OCI-LY1 (cell line): Measurements from ENCODE around the gene NME5.

ENCODE experiments used
- H2AFZ ChIP-seq: fragments of 200-600 bp; sonication (generic), shearing (Covaris generic); 2 replicates; pipeline ENCODE4 v1.6.0; 2014; ENCODE audit warnings: antibody characterized with exemption, mild to moderate bottlenecking, low read length
- H3F3A ChIP-seq: fragments of 200-600 bp; sonication (generic), shearing (Covaris generic); 2 replicates; pipeline ENCODE4 v1.6.0; 2014; ENCODE audit warnings: mild to moderate bottlenecking, antibody characterized with exemption, low read length, moderate library complexity; ENCODE audit not compliant: insufficient read depth
- H3K27ac ChIP-seq: fragments of 200-600 bp; sonication (generic); 2 replicates; pipeline ENCODE4 v1.5.1; 2014; ENCODE audit warnings: low read length, mixed run types, mild to moderate bottlenecking, low read depth; ENCODE audit not compliant: poor library complexity, severe bottlenecking
- H3K27me3 ChIP-seq: fragments of 200-600 bp; sonication (generic); 2 replicates; pipeline ENCODE4 v1.6.0; 2014; ENCODE audit warnings: antibody characterized with exemption, mild to moderate bottlenecking, low read length, moderate library complexity; ENCODE audit not compliant: insufficient read depth
- H3K36me3 ChIP-seq: fragments of 200-600 bp; sonication (generic); 2 replicates; pipeline ENCODE4 v1.6.1; 2014; ENCODE audit warnings: mild to moderate bottlenecking, antibody characterized with exemption, low read length, moderate library complexity, mixed read lengths; ENCODE audit not compliant: insufficient read depth
- H3K4me1 ChIP-seq: fragments of 200-600 bp; sonication (generic); 2 replicates; pipeline ENCODE4 v1.5.1; 2014; ENCODE audit warnings: mild to moderate bottlenecking, low read length, moderate library complexity; ENCODE audit not compliant: insufficient read depth, severe bottlenecking
- H3K4me2 ChIP-seq: fragments of 200-600 bp; sonication (generic), shearing (Covaris generic); 2 replicates; pipeline ENCODE4 v1.6.1; 2014; ENCODE audit warnings: low read length
- H3K4me3 ChIP-seq: fragments of 200-600 bp; sonication (generic); 2 replicates; pipeline ENCODE4 v1.5.1; 2014; ENCODE audit warnings: low read length, low read depth, mild to moderate bottlenecking, mixed read lengths; ENCODE audit not compliant: poor library complexity, severe bottlenecking
- H3K79me2 ChIP-seq: fragments of 200-600 bp; shearing (Covaris generic); 2 replicates; pipeline ENCODE4 v1.6.1; 2016; ENCODE audit warnings: mixed run types, low read length, mixed read lengths; ENCODE audit not compliant: insufficient read depth
- H3K9ac ChIP-seq: fragments of 200-600 bp; sonication (generic), shearing (Covaris generic); 2 replicates; pipeline ENCODE4 v1.6.1; 2014; ENCODE audit warnings: mild to moderate bottlenecking, low read length, mixed read lengths
- H3K9me2 ChIP-seq: fragments of 200-600 bp; sonication (generic), shearing (Covaris generic); 2 replicates; pipeline ENCODE4 v1.6.1; 2014; ENCODE audit warnings: low read depth, mild to moderate bottlenecking, low read length, mixed read lengths
- H3K9me3 ChIP-seq: fragments of 200-600 bp; shearing (Covaris generic); 2 replicates; pipeline ENCODE4 v1.6.1; 2014; ENCODE audit warnings: low read length, mixed read lengths
- H4K20me1 ChIP-seq: fragments of 200-600 bp; sonication (generic), shearing (Covaris generic); 2 replicates; pipeline ENCODE4 v1.6.0; 2016; ENCODE audit warnings: mild to moderate bottlenecking, low read length; ENCODE audit not compliant: insufficient read depth
- CTCF ChIP-seq: fragments of 200-600 bp; sonication (generic), shearing (Covaris generic); IDR thresholded peaks from 2 replicates; pipeline ENCODE4 v1.5.1; 2017; ENCODE audit warnings: mild to moderate bottlenecking, antibody characterized with exemption, low read length, moderate library complexity, mixed read lengths
- EZH2 ChIP-seq: fragments of 200-600 bp; sonication (generic), shearing (Covaris generic); IDR thresholded peaks from 2 replicates; pipeline ENCODE4 v1.8.0; 2017; ENCODE audit warnings: borderline replicate concordance, mixed run types, mild to moderate bottlenecking, antibody characterized with exemption, low read length, moderate library complexity, mixed read lengths

Gene NME5

GRCh38 chr5:138103319-138103637 is 36.0 kb downstream of the NME5 start:
- Histone ChIP-seq H3K36me3 (no peaks in the 10 kb centered on the region), H3K9ac (no peak overlapping the region), H3K27ac (no peak overlapping the region), H3F3A (no peaks in the 10 kb centered on the region), H2AFZ (no peak overlapping the region), H3K27me3 (no peaks in the 10 kb centered on the region), H3K4me1 (peaks cover 6% of the 10 kb centered on the region), H4K20me1 (no peaks in the 10 kb centered on the region), H3K4me3 (no peak overlapping the region), H3K9me2 (no peaks in the 10 kb centered on the region), H3K4me2 (no peak overlapping the region), H3K9me3 (no peaks in the 10 kb centered on the region), H3K79me2 (no peaks in the 10 kb centered on the region)
- no peak for TF ChIP-seq EZH2
- no peak for TF ChIP-seq CTCF

GRCh38 chr5:138102454-138103318 is 36.5 kb downstream of the NME5 start:
- no peak overlapping the region for H2AFZ ChIP-seq
- H3K4me1 ChIP-seq: peaks cover 6% of the 10 kb centered on the region
- H4K20me1 ChIP-seq: no peaks in the 10 kb centered on the region
- H3K9ac ChIP-seq: no peak overlapping the region
- H3K79me2 ChIP-seq: no peaks in the 10 kb centered on the region
- H3K4me3 ChIP-seq: no peak overlapping the region
- H3K27me3 ChIP-seq: no peaks in the 10 kb centered on the region
- no peaks in the 10 kb centered on the region for H3F3A ChIP-seq
- H3K9me2 ChIP-seq: no peaks in the 10 kb centered on the region
- no peaks in the 10 kb centered on the region for H3K9me3 ChIP-seq
- TF ChIP-seq CTCF: no peak
- H3K36me3 ChIP-seq: no peaks in the 10 kb centered on the region
- H3K27ac ChIP-seq: no peak overlapping the region
- no peak overlapping the region for H3K4me2 ChIP-seq

GRCh38 chr5:138096997-138097828 is 42.0 kb downstream of the NME5 start:
- no peaks in the 10 kb centered on the region for H3K79me2 ChIP-seq
- H3K36me3 ChIP-seq: no peaks in the 10 kb centered on the region
- H3K9me3 ChIP-seq: no peaks in the 10 kb centered on the region
- H3K9ac ChIP-seq: no peak overlapping the region
- no peak overlapping the region for H3K4me2 ChIP-seq
- no peaks in the 10 kb centered on the region for H3K4me1 ChIP-seq
- TF ChIP-seq EZH2 (no peak), CTCF (no peak)
- no peak overlapping the region for H2AFZ ChIP-seq
- H3K27me3 ChIP-seq: 0 out of 2 replicates have a peak, but pooled peaks cover 6% of the 10 kb centered on the region
- no peak overlapping the region for H3K27ac ChIP-seq
- no peaks in the 10 kb centered on the region for H4K20me1 ChIP-seq
- no peaks in the 10 kb centered on the region for H3K9me2 ChIP-seq
- no peak overlapping the region for H3K4me3 ChIP-seq
- no peaks in the 10 kb centered on the region for H3F3A ChIP-seq
